Measurements from ENCODE around the gene RSPH10B2. TPM values are rescaled to one million over a fixed set of nuclear protein-coding genes. Genes with fewer than 3 reads are reported as not detected.
"Not testable (repeated sequence)": the region's sequence is repeated elsewhere in the genome, so short reads cannot be mapped to it uniquely, and the experiment has no call there.

Gene RSPH10B2
- total and polyA plus RNA-seq, 3 experiments from 2014 or later: 0.09 to 1.0 TPM; not detected in 1

GRCh38 chr7:6837081-6837480 lies 83.2 kb downstream of the RSPH10B2 start:
- H3K9me3 ChIP-seq (ENCODE audit: low read length); DNase-seq; H3K4me3 ChIP-seq (ENCODE audit: low read length); H3K4me1 ChIP-seq (ENCODE audit: insufficient read depth, low read length); H3K36me3 ChIP-seq (ENCODE audit: insufficient read depth, low read length); CTCF ChIA-PET; H3K27ac ChIP-seq (ENCODE audit: low read depth, low read length); POLR2A ChIA-PET; H3K9me3 Mint-ChIP-seq; H3K36me3 Mint-ChIP-seq; H3K4me3 Mint-ChIP-seq; H3K27me3 ChIP-seq (ENCODE audit: insufficient read depth, low read length, poor library complexity, severe bottlenecking); H3K4me1 Mint-ChIP-seq: not testable (repeated sequence)
- Mint-ChIP-seq H3K27ac (peak overlapping the region in 1 of 8 donors; percentile 10), H3K27me3 (peaks cover 17 to 63% of the 10 kb centered on the region in 2 donors)

- H3K36me3 Mint-ChIP-seq; H3K4me1 Mint-ChIP-seq; DNase-seq; H3K27me3 ChIP-seq (ENCODE audit: insufficient read depth, low read length, poor library complexity, severe bottlenecking); H3K9me3 ChIP-seq (ENCODE audit: low read length); POLR2A ChIA-PET; H3K4me3 Mint-ChIP-seq; H3K36me3 ChIP-seq (ENCODE audit: insufficient read depth, low read length); H3K4me3 ChIP-seq (ENCODE audit: low read length); H3K9me3 Mint-ChIP-seq; H3K4me1 ChIP-seq (ENCODE audit: insufficient read depth, low read length); CTCF ChIA-PET; H3K27ac ChIP-seq (ENCODE audit: low read depth, low read length); H3K27ac Mint-ChIP-seq: not testable (repeated sequence)
- peaks cover 17 to 70% of the 10 kb centered on the region in 2 donors for H3K27me3 Mint-ChIP-seq
These were observed 88.5 kb downstream of the RSPH10B2 start for GRCh38 chr7:6842278-6842921.

- H3K9me3 ChIP-seq (ENCODE audit: low read length); H3K36me3 ChIP-seq (ENCODE audit: insufficient read depth, low read length); H3K4me1 Mint-ChIP-seq; H3K27ac ChIP-seq (ENCODE audit: low read depth, low read length); H3K4me3 ChIP-seq (ENCODE audit: low read length); H3K9me3 Mint-ChIP-seq; H3K36me3 Mint-ChIP-seq; DNase-seq; CTCF ChIA-PET; H3K4me1 ChIP-seq (ENCODE audit: insufficient read depth, low read length); H3K4me3 Mint-ChIP-seq; POLR2A ChIA-PET; H3K27me3 ChIP-seq (ENCODE audit: insufficient read depth, low read length, poor library complexity, severe bottlenecking): not testable (repeated sequence)
- H3K27ac Mint-ChIP-seq: peak overlapping the region in 1 of 8 donors; percentile 64
- peaks cover 21 to 69% of the 10 kb centered on the region in 2 donors for H3K27me3 Mint-ChIP-seq
These were observed 89.2 kb downstream of the RSPH10B2 start for GRCh38 chr7:6843092-6843491.

GRCh38 chr7:6843654-6844053 lies 89.8 kb downstream of the RSPH10B2 start:
- H3K4me3 ChIP-seq (ENCODE audit: low read length); H3K4me1 Mint-ChIP-seq; POLR2A ChIA-PET; H3K4me3 Mint-ChIP-seq; DNase-seq; H3K36me3 Mint-ChIP-seq; H3K27ac Mint-ChIP-seq; H3K9me3 Mint-ChIP-seq; H3K36me3 ChIP-seq (ENCODE audit: insufficient read depth, low read length); H3K4me1 ChIP-seq (ENCODE audit: insufficient read depth, low read length); H3K27ac ChIP-seq (ENCODE audit: low read depth, low read length); H3K9me3 ChIP-seq (ENCODE audit: low read length); H3K27me3 ChIP-seq (ENCODE audit: insufficient read depth, low read length, poor library complexity, severe bottlenecking); CTCF ChIA-PET: not testable (repeated sequence)
- peaks cover 21 to 72% of the 10 kb centered on the region in 2 donors for H3K27me3 Mint-ChIP-seq

GRCh38 chr7:6845971-6846449 lies 92.1 kb downstream of the RSPH10B2 start:
- peak overlapping the region in 1 of 7 donors; percentile 3 for H3K4me3 Mint-ChIP-seq
- CTCF ChIA-PET; H3K27ac ChIP-seq (ENCODE audit: low read depth, low read length); H3K27me3 ChIP-seq (ENCODE audit: insufficient read depth, low read length, poor library complexity, severe bottlenecking); H3K9me3 ChIP-seq (ENCODE audit: low read length); H3K4me1 Mint-ChIP-seq; H3K36me3 ChIP-seq (ENCODE audit: insufficient read depth, low read length); POLR2A ChIA-PET; H3K4me1 ChIP-seq (ENCODE audit: insufficient read depth, low read length); H3K27ac Mint-ChIP-seq; DNase-seq; H3K9me3 Mint-ChIP-seq; H3K4me3 ChIP-seq (ENCODE audit: low read length); H3K36me3 Mint-ChIP-seq: not testable (repeated sequence)
- peaks cover 15 to 56% of the 10 kb centered on the region in 2 donors for H3K27me3 Mint-ChIP-seq

GRCh38 chr7:6847751-6848150 lies 93.8 kb downstream of the RSPH10B2 start:
- H3K4me1 Mint-ChIP-seq; H3K9me3 Mint-ChIP-seq; H3K9me3 ChIP-seq (ENCODE audit: low read length); CTCF ChIA-PET; POLR2A ChIA-PET; DNase-seq; H3K4me3 ChIP-seq (ENCODE audit: low read length); H3K4me3 Mint-ChIP-seq; H3K4me1 ChIP-seq (ENCODE audit: insufficient read depth, low read length); H3K27me3 ChIP-seq (ENCODE audit: insufficient read depth, low read length, poor library complexity, severe bottlenecking); H3K27ac Mint-ChIP-seq; H3K36me3 ChIP-seq (ENCODE audit: insufficient read depth, low read length); H3K36me3 Mint-ChIP-seq; H3K27ac ChIP-seq (ENCODE audit: low read depth, low read length): not testable (repeated sequence)
- peaks cover 15 to 39% of the 10 kb centered on the region in 2 donors for H3K27me3 Mint-ChIP-seq

Other genes starting within 250 kb of the RSPH10B2 start
- gene GRID2IP, start 202.6 kb upstream of the RSPH10B2 start, total RNA-seq: under 1 TPM; 0.33 to 0.51 TPM
- not detected for gene GRID2IP, start 202.6 kb upstream of the RSPH10B2 start, polyA plus RNA-seq
- gene ZDHHC4, start 176.6 kb upstream of the RSPH10B2 start, total RNA-seq: 10 to 100 TPM; 31.6 to 34.9 TPM
- 57.6 TPM for gene ZDHHC4, start 176.6 kb upstream of the RSPH10B2 start, polyA plus RNA-seq
- gene INTS15, start 164.1 kb upstream of the RSPH10B2 start, total RNA-seq: 10 to 100 TPM; 45.8 to 47.3 TPM
- 46.9 TPM for gene INTS15, start 164.1 kb upstream of the RSPH10B2 start, polyA plus RNA-seq
- gene ZNF853, start 138.5 kb upstream of the RSPH10B2 start, total RNA-seq: 1 to 10 TPM; 3.5 to 4.5 TPM
- gene ZNF853, start 138.5 kb upstream of the RSPH10B2 start, polyA plus RNA-seq: 11.2 TPM
- 10 to 100 TPM; 26.5 TPM for gene ZNF316, start 116.8 kb upstream of the RSPH10B2 start, total RNA-seq
- gene ZNF316, start 116.8 kb upstream of the RSPH10B2 start, polyA plus RNA-seq: 5.2 TPM
- gene ZNF12, start 47.2 kb upstream of the RSPH10B2 start, total RNA-seq: 10 to 100 TPM; 18.8 to 19.4 TPM
- gene ZNF12, start 47.2 kb upstream of the RSPH10B2 start, polyA plus RNA-seq: 34.5 TPM
- 10 to 100 TPM; 52.2 to 60.5 TPM for gene CCZ1B, start 72.2 kb downstream of the RSPH10B2 start, total RNA-seq
- gene CCZ1B, start 72.2 kb downstream of the RSPH10B2 start, polyA plus RNA-seq: 34.4 TPM

Measured in CD8-positive, alpha-beta memory T cell (primary cell).